Vagina (tissue), 2 donors: ENCODE results near the gene MS4A2. TPM values are rescaled to one million over a fixed set of nuclear protein-coding genes. Genes with fewer than 3 reads are reported as not detected.
"Not testable (repeated sequence)": the region's sequence is repeated elsewhere in the genome, so short reads cannot be mapped to it uniquely, and the experiment has no call there.

Source experiments
- DNase-seq, 2 donors: peaks; one replicate each; pipeline ENCODE4 v3.0.0-alpha.2; 2017; ENCODE audit errors: extremely low spot score in 2 of 2
- H3K27ac ChIP-seq: fragments of 200-600 bp; sonication (generic); one replicate; pipeline ENCODE4 v1.5.1; 2019
- H3K27me3 ChIP-seq: fragments of 200-600 bp; sonication (generic); one replicate; pipeline ENCODE4 v1.5.1; 2019
- H3K36me3 ChIP-seq, 2 donors: fragments of 200-600 bp; sonication (generic); one replicate each; pipeline ENCODE4 v1.5.1; 2017 to 2019
- H3K4me1 ChIP-seq: fragments of 200-600 bp; sonication (generic); one replicate; pipeline ENCODE4 v1.5.1; 2019
- H3K4me3 ChIP-seq, 2 donors: fragments of 200-600 bp; sonication (generic); 1 replicate in 1 of 2; 2 replicates in 1 of 2; pipeline ENCODE4 v1.5.1; 2016 to 2019
- H3K9me3 ChIP-seq: fragments of 200-600 bp; sonication (generic); one replicate; pipeline ENCODE4 v1.5.1; 2019
- CTCF ChIP-seq, 3 experiments: fragments of 450-650 bp in 2 of 3; fragments of 200-600 bp in 1 of 3; sonication (generic) in 1 of 3; IDR thresholded peaks; one replicate each; pipeline ENCODE4 v1.5.1; 2017 to 2019; ENCODE audit warnings: antibody characterized with exemption in 3 of 3, mild to moderate bottlenecking in 2 of 3, moderate library complexity in 2 of 3
- POLR2A ChIP-seq, 2 donors: fragments of 450-650 bp; IDR thresholded peaks; one replicate each; pipeline ENCODE4 v1.6.1; 2017; ENCODE audit warnings: antibody characterized with exemption in 2 of 2, mild to moderate bottlenecking in 2 of 2, moderate library complexity in 2 of 2
- POLR2AphosphoS5 ChIP-seq, 2 donors: sonication (generic); formaldehyde crosslinking; IDR thresholded peaks; one replicate each; pipeline ENCODE4 v1.9.0; 2017; ENCODE audit warnings: antibody characterized with exemption in 2 of 2, mild to moderate bottlenecking in 2 of 2, low read depth in 1 of 2; ENCODE audit not compliant: insufficient read depth in 1 of 2
- intact Hi-C: fragments of 100-400 bp; cut with DNase I; formaldehyde crosslinking; loops from one replicate; pipeline ENCODE4 v1.15.1; 2023
- total RNA-seq: library from RNA; depleted of rRNA; stranded (reverse); fragments of >200 nt; gene quantifications from one replicate; pipeline ENCODE4 v1.2.3, GENCODE V29; 2016

Gene MS4A2
- total RNA-seq, 1 donor from 2014 or later, result 10.3 TPM

GRCh38 chr11:60100516-60100915 lies 12.1 kb downstream of the MS4A2 start:
- H3K36me3 ChIP-seq, result no peaks in the 10 kb centered on the region
- no peak overlapping the region for H3K4me3 ChIP-seq
- H3K27ac ChIP-seq, result no peak overlapping the region
- no peaks in the 10 kb centered on the region for H3K9me3 ChIP-seq
- intact Hi-C loops, result no loop called here
- TF ChIP-seq CTCF (IDR thresholded peaks at IDR 0.05), result no peak
- no peak for TF ChIP-seq POLR2AphosphoS5 (IDR thresholded peaks at IDR 0.05; ENCODE audit: insufficient read depth in 1 of 2, low read depth in 1 of 2)
- TF ChIP-seq POLR2A (IDR thresholded peaks at IDR 0.05), result no peak
- no peak for DNase-seq
- no peaks in the 10 kb centered on the region for H3K4me1 ChIP-seq
- no peaks in the 10 kb centered on the region for H3K27me3 ChIP-seq

- H3K27ac ChIP-seq, H3K27me3 ChIP-seq, H3K36me3 ChIP-seq, H3K4me3 ChIP-seq, H3K9me3 ChIP-seq, H3K4me1 ChIP-seq, intact Hi-C loops, DNase-seq: not testable (repeated sequence)
Measured at GRCh38 chr11:60101368-60101767, 12.9 kb downstream of the MS4A2 start.

GRCh38 chr11:60104471-60105115 lies 16.1 kb downstream of the MS4A2 start:
- H3K9me3 ChIP-seq, H3K4me3 ChIP-seq, H3K27me3 ChIP-seq, intact Hi-C loops, H3K36me3 ChIP-seq, DNase-seq, H3K27ac ChIP-seq, H3K4me1 ChIP-seq: not testable (repeated sequence)

GRCh38 chr11:60108631-60109030 lies 20.2 kb downstream of the MS4A2 start:
- H3K36me3 ChIP-seq, H3K27ac ChIP-seq, intact Hi-C loops, DNase-seq, H3K4me3 ChIP-seq, H3K4me1 ChIP-seq, H3K27me3 ChIP-seq, H3K9me3 ChIP-seq: not testable (repeated sequence)

GRCh38 chr11:60111793-60112192 lies 23.3 kb downstream of the MS4A2 start:
- intact Hi-C loops, result no loop called here
- TF ChIP-seq CTCF (IDR thresholded peaks at IDR 0.05) (no peak), POLR2AphosphoS5 (IDR thresholded peaks at IDR 0.05; ENCODE audit: insufficient read depth in 1 of 2, low read depth in 1 of 2) (no peak), POLR2A (IDR thresholded peaks at IDR 0.05) (no peak)
- Histone ChIP-seq H3K4me1 (no peaks in the 10 kb centered on the region), H3K27ac (no peak overlapping the region), H3K36me3 (no peaks in the 10 kb centered on the region), H3K9me3 (no peaks in the 10 kb centered on the region), H3K4me3 (no peak overlapping the region), H3K27me3 (no peaks in the 10 kb centered on the region)
- no peak for DNase-seq

GRCh38 chr11:60116996-60117790 lies 28.7 kb downstream of the MS4A2 start:
- Histone ChIP-seq H3K27ac (no peak overlapping the region), H3K36me3 (no peaks in the 10 kb centered on the region), H3K4me3 (no peak overlapping the region), H3K4me1 (no peaks in the 10 kb centered on the region), H3K27me3 (no peaks in the 10 kb centered on the region), H3K9me3 (no peaks in the 10 kb centered on the region)
- intact Hi-C loops, result no loop called here
- DNase-seq, result no peak
- TF ChIP-seq POLR2AphosphoS5 (IDR thresholded peaks at IDR 0.05; ENCODE audit: insufficient read depth in 1 of 2, low read depth in 1 of 2), result no peak
- no peak for TF ChIP-seq POLR2A (IDR thresholded peaks at IDR 0.05)
- no peak for TF ChIP-seq CTCF (IDR thresholded peaks at IDR 0.05)
